Activated CD4-positive, alpha-beta memory T cell treated with anti-CD3 and anti-CD28 coated beads, Interleukin-2, amount 10 ng/mL, durations not matched to agents 7 days and 5 days (primary cell): Measurements from ENCODE around the gene CCNDBP1. TPM values are rescaled to one million over a fixed set of nuclear protein-coding genes. Genes with fewer than 3 reads are reported as not detected.

ENCODE experiments used
- CTCF ChIA-PET: fragments of 350-600 bp; sonication (Branson Sonifier 250); formaldehyde crosslinking; loops from one replicate; lab custom pipeline; 2021; ENCODE audit warnings: antibody characterized with exemption, inconsistent platforms; lab: Charles Lee
- POLR2A ChIA-PET: fragments of 350-600 bp; sonication (Branson Sonifier 250); formaldehyde crosslinking; loops from one replicate; lab custom pipeline; 2021; ENCODE audit warnings: antibody characterized with exemption; lab: Charles Lee
- DNase-seq: peaks from one replicate; pipeline ENCODE4 v3.0.0-alpha.2; 2020
- H3K27ac Mint-ChIP-seq: one replicate; pipeline ENCODE4 v1.8.0; 2021; ENCODE audit warnings: mild to moderate bottlenecking, mixed read lengths
- H3K27me3 Mint-ChIP-seq: one replicate; pipeline ENCODE4 v1.8.0; 2021; ENCODE audit warnings: mixed read lengths
- H3K36me3 Mint-ChIP-seq: one replicate; pipeline ENCODE4 v1.8.0; 2021; ENCODE audit warnings: low read depth, mixed read lengths
- H3K4me1 Mint-ChIP-seq: one replicate; pipeline ENCODE4 v1.8.0; 2021; ENCODE audit warnings: mixed read lengths
- H3K4me3 Mint-ChIP-seq: one replicate; pipeline ENCODE4 v1.8.0; 2021; ENCODE audit warnings: mild to moderate bottlenecking, mixed read lengths
- H3K9me3 Mint-ChIP-seq: one replicate; pipeline ENCODE4 v1.8.0; 2021; ENCODE audit warnings: mixed read lengths
- total RNA-seq, 2 experiments: library from RNA; stranded (reverse); gene quantifications; one replicate each; pipeline ENCODE4 v1.2.3, GENCODE V29; 2021

Gene CCNDBP1
- total RNA-seq, 2 experiments from 2014 or later = 103 to 108 TPM

DNA sequence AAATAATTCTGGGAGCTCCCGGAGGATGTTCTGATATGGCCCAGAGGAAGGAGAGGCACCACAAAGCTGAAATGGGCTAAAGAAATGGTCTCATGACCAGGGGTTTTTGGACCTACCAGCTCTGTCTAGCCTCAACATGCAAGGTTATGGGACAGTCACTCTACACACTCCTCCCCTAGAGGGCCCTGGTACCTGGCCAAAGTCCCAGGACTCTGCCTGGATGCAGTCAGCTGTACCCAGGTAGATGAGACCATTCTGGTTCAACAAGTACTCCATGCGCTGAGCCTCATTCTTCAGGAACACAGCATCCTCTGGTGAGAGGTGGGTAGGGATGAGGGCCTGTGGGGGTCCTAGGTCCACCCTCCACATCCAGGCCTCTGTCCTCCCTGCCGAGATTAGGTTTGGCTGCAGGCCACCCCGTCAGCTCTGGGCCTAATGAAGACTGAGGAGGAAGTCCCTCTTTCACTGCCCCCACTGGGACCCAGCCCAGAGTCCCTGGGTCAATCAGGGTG is 26.1 kb downstream of the CCNDBP1 start:
- no peak for DNase-seq
- H3K9me3 Mint-ChIP-seq = no peaks in the 10 kb centered on the region
- CTCF ChIA-PET = interaction anchor here (2.2 kb wide), 1 partner anchor 74 kb away, joined by 5 read pairs; no protein-coding TSS in a partner anchor
- POLR2A ChIA-PET = no interaction called here
- no peaks in the 10 kb centered on the region for H3K4me1 Mint-ChIP-seq
- peaks cover 9% of the 10 kb centered on the region for H3K27me3 Mint-ChIP-seq
- no peak overlapping the region for H3K27ac Mint-ChIP-seq
- H3K36me3 Mint-ChIP-seq = no peaks in the 10 kb centered on the region
- H3K4me3 Mint-ChIP-seq = no peak overlapping the region

DNA sequence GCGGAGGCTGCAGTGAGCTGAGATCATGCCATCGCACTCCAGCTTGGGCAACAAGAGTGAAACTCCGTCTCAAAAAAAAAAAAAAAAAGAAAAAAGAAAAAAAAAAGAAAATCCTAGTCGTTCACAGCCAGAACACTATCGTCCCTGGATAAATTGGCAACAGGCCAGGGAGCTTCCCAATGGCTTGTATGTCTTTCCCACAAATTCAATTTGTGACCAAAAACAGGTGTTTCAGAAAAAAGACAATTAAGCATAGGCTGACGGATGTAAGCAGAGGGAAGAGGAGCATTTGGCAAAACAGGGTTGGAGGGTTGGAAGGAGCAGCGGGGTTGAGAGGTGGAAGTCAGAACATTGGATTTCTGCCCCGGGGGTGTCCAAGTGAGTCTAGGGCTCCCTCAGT is 27.1 kb downstream of the CCNDBP1 start:
- ChIA-PET POLR2A (interaction anchor here (0.6 kb wide), 1 partner anchor 248 kb away, joined by 4 read pairs; no protein-coding TSS in a partner anchor), CTCF (interaction anchor here (0.7 to 1.5 kb wide), 4 partner anchors 8 to 57 kb away, joined by 3 to 5 read pairs (median 3); no protein-coding TSS in a partner anchor)
- H3K27ac Mint-ChIP-seq = no peak overlapping the region
- H3K4me1 Mint-ChIP-seq = no peaks in the 10 kb centered on the region
- peaks cover 11% of the 10 kb centered on the region for H3K27me3 Mint-ChIP-seq
- peaks cover 3% of the 10 kb centered on the region for H3K9me3 Mint-ChIP-seq
- no peaks in the 10 kb centered on the region for H3K36me3 Mint-ChIP-seq
- H3K4me3 Mint-ChIP-seq = no peak overlapping the region
- DNase-seq = no peak

DNA sequence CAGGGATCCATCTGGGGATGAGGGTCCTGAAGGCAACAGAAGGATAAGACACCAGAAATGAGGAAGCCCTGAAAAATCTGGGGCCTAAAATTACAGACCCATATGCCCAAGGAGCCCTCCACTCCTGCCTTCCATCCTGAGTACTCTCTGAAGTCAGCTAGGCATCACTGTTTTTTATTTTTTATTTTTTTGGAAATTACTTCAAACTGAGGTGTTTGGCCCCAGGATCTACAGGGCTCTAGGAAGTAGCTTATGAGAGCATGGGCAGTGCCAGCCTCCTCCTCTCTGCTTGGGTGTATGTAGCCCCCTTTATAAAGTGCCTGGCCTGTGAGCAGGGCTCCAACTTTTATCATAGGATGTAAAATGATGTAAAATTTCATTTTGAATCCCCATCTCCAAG is 27.7 kb downstream of the CCNDBP1 start:
- Mint-ChIP-seq H3K36me3 (no peaks in the 10 kb centered on the region), H3K4me3 (no peak overlapping the region), H3K9me3 (peaks cover 3% of the 10 kb centered on the region), H3K4me1 (no peaks in the 10 kb centered on the region), H3K27me3 (peaks cover 9% of the 10 kb centered on the region), H3K27ac (no peak overlapping the region)
- DNase-seq = no peak
- CTCF ChIA-PET = interaction anchor here (0.7 to 2.3 kb wide), 4 partner anchors 9 to 56 kb away, joined by 3 to 12 read pairs (median 3); no protein-coding TSS in a partner anchor
- POLR2A ChIA-PET = no interaction called here

DNA sequence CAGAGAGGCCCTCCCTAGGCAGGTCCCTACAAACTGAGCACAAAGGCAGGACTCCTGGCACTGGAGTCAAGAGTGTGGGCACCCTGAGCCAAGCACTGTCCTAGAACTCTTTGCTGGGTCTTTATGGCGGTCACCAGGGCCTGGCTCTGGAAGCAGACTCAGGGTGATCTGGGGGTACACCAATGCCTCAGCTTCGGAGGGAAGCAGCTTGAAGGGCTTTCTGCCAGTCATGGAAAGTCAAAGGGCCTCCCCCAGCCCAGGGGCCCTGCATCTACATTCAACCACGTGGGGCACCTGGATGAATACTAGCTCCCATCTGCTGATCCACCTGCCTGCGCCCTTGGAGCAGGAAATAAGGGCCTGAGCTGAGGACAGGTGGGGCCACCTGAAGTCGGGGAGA is 28.3 kb downstream of the CCNDBP1 start:
- H3K4me1 Mint-ChIP-seq = no peaks in the 10 kb centered on the region
- peaks cover 10% of the 10 kb centered on the region for H3K27me3 Mint-ChIP-seq
- H3K9me3 Mint-ChIP-seq = peaks cover 3% of the 10 kb centered on the region
- H3K27ac Mint-ChIP-seq = no peak overlapping the region
- DNase-seq = no peak
- CTCF ChIA-PET = interaction anchor here (1.1 to 2.3 kb wide), 4 partner anchors 9 to 72 kb away, joined by 3 to 12 read pairs (median 4); no protein-coding TSS in a partner anchor
- no peak overlapping the region for H3K4me3 Mint-ChIP-seq
- no peaks in the 10 kb centered on the region for H3K36me3 Mint-ChIP-seq
- POLR2A ChIA-PET = no interaction called here

DNA sequence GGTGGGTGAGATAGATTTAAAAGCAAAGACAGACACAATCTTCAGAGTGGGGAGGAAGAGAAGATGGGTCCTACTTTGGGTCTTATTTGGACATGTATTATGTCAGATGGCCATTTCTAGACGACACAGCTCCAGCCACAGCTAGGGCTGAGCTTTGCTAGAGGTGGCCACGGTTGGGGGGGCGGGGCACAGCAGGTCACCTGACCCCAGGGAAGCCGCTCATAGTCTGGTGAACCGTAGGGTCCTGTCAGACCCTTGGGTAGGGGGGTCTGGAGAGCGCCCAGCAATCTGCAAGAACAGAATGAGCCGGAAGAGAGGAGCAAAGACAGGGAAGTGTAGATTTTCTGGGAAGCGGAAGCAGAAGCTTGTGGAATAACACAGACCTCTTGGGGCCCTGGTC is 29.0 kb downstream of the CCNDBP1 start:
- no peaks in the 10 kb centered on the region for H3K36me3 Mint-ChIP-seq
- H3K4me1 Mint-ChIP-seq = no peaks in the 10 kb centered on the region
- no peak for DNase-seq
- CTCF ChIA-PET = interaction anchor here (1.2 to 2.3 kb wide), 3 partner anchors 10 to 71 kb away, joined by 4 to 12 read pairs (median 6); no protein-coding TSS in a partner anchor
- H3K27me3 Mint-ChIP-seq = peaks cover 6% of the 10 kb centered on the region
- no peak overlapping the region for H3K4me3 Mint-ChIP-seq
- POLR2A ChIA-PET = no interaction called here
- peaks cover 3% of the 10 kb centered on the region for H3K9me3 Mint-ChIP-seq
- no peak overlapping the region for H3K27ac Mint-ChIP-seq

DNA sequence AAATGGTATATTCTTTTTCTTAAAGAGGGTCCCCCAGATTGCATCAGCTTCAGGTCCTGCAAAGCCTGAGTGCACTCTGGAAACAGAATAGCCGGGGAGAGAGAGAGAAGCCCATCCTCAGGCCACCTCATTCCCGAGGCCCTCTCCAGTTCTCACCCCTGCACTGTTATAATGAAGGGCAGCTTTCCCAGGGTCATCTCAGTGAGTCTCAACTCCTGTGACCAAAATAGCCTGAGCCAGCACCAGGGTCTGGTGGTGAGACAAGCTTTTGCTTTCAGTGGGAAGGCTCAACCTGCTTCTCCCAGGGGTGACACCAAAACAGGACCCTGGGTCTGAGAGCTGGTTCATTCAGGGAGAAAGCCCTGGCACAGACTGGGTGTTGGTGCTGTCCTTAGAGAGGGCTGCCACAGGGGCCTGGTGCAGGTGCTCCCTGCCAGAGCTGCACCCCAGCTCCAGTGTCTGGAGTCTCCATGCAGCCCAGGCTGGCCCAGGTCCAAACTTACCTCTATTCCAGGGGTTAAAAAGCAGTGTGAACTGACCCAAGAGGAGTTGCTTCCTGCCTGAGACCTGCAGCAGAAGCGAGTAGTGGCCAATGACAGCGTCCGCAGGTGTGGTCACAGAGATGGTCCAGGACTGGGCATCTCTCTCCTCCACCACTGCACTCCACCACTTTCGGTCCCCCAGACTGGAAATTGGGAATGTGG is 29.5 kb downstream of the CCNDBP1 start:
- H3K9me3 Mint-ChIP-seq = peaks cover 3% of the 10 kb centered on the region
- H3K27me3 Mint-ChIP-seq = peaks cover 6% of the 10 kb centered on the region

DNA sequence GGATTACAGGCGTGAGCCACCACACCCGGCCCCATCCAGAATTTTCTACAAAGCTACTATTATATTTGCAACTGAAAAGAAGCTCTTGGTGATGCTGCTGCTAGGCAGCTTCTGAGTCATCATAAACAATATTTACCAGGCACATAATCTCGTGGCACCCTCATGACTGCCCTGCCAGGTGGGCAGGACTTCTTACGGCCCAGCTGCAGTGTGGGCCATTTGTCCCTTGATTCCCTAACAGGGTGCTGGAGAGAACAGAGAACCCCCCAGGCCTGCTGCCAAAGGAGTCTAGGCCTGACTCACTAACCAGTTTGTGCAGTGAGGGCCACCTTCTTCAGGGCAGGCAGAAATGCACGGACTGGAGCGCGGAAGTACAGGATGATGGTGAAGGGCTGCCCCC is 30.8 kb downstream of the CCNDBP1 start:
- Mint-ChIP-seq H3K4me3 (no peak overlapping the region), H3K36me3 (no peaks in the 10 kb centered on the region), H3K9me3 (peaks cover 3% of the 10 kb centered on the region), H3K4me1 (no peaks in the 10 kb centered on the region), H3K27ac (no peak overlapping the region), H3K27me3 (peaks cover 6% of the 10 kb centered on the region)
- ChIA-PET POLR2A (no interaction called here), CTCF (interaction anchor here (0.6 to 2.0 kb wide), 3 partner anchors 10 to 15 kb away, joined by 3 to 7 read pairs (median 3); no protein-coding TSS in a partner anchor)
- no peak for DNase-seq

More for the DNA sequence above, 29.5 kb downstream of the CCNDBP1 start:
- no peak overlapping the region for H3K27ac Mint-ChIP-seq
- H3K4me1 Mint-ChIP-seq = no peaks in the 10 kb centered on the region
- DNase-seq = no peak
- ChIA-PET CTCF (interaction anchor here (1.2 to 2.3 kb wide), 3 partner anchors 11 to 71 kb away, joined by 4 to 12 read pairs (median 6); no protein-coding TSS in a partner anchor), POLR2A (no interaction called here)
- H3K36me3 Mint-ChIP-seq = no peaks in the 10 kb centered on the region
- no peak overlapping the region for H3K4me3 Mint-ChIP-seq

DNA sequence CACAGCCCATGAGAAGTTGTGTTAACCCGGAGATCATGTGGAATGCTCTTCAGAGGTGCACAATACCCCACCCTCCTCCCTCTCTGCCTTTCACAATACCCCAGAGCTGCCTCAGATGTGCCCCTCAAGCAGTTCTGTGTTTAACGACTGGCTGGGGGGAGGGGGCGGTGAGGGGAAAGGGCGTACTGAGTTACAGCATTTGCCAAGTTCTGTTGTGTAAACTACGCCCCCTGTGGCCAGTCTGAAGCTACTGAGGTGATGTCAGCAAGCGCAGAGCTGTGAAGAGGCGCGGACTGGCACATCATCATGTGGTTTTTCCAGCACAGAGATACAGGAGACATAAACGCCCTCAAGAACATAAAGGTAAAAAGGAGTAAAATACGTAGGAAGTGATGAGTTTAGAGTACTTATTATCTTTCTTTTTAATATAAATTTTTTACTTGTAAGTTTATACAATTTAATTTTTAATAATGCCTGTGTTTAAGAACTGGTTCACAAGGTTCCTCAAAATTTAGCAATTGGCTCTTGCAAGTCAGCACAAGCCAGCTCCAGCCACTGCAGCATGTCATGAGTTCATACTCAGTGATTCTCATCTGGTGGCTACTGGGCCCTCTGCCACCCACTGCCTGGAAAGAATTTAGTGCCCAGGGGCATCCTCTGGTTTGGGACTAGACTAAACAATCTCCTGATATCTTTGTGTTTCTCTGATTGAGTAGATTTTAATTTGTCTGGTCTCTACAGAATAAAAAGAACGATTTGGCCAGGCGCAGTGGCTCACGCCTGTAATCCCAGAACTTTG is 33.9 kb downstream of the CCNDBP1 start:
- no peak overlapping the region for H3K27ac Mint-ChIP-seq
- peaks cover 3% of the 10 kb centered on the region for H3K9me3 Mint-ChIP-seq
- H3K4me3 Mint-ChIP-seq = no peak overlapping the region
- ChIA-PET CTCF (interaction anchor here (1.7 kb wide), 1 partner anchor 66 kb away, joined by 4 read pairs; no protein-coding TSS in a partner anchor), POLR2A (no interaction called here)
- H3K27me3 Mint-ChIP-seq = peaks cover 11% of the 10 kb centered on the region
- no peaks in the 10 kb centered on the region for H3K4me1 Mint-ChIP-seq
- no peak for DNase-seq
- no peaks in the 10 kb centered on the region for H3K36me3 Mint-ChIP-seq

DNA sequence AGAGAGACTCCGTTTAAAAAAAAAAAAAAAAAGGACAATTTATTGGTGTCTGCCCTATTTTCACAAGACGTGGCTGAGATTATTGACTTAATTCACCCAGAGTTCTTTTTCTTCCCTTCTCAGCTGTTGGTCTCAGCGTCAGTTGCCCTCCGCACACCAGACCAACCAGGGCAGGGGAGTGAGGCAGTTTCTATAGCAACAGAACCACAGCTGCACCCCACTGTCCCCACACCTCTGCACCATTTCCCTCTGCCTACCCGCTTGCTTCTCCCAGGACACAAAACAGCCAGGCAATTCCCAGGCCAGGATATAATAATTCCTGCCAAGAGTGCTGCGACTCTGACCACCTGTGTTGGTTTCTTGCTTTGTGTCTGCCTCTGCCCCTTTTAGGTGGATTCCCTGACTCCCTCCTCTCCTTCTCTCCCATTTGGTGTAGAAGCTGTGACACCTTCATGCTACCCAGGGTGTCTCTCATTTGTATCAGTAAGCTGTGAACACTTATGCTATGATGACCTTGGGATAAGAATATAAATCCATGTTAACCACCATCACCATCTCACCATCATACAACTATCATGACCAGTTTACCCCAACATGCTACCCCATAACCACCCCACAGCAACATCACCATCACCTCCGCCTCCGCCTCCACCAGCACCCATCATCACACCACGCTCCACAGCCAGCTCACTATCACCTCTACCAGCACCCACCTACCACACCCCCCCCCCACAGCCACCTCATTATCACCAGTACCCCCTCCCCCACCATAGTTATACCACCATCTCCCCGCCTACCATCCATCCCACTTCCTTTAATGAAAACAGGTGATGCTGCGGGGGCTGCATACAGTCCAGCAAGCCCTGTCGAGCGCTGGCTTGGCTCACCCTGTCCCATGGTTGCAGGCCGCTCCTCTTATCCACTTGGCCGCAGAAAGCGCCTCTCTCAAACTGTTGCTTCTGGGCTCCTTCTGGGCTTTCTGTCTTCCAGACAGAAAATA is 35.0 kb downstream of the CCNDBP1 start:
- CTCF ChIA-PET = interaction anchor here (0.9 to 1.7 kb wide), 2 partner anchors 36 to 65 kb away, joined by 3 to 4 read pairs; no protein-coding TSS in a partner anchor
- DNase-seq = no peak
- no peaks in the 10 kb centered on the region for H3K36me3 Mint-ChIP-seq
- H3K27me3 Mint-ChIP-seq = peaks cover 11% of the 10 kb centered on the region
- no peaks in the 10 kb centered on the region for H3K4me1 Mint-ChIP-seq
- no peak overlapping the region for H3K4me3 Mint-ChIP-seq
- POLR2A ChIA-PET = no interaction called here
- H3K9me3 Mint-ChIP-seq = peaks cover 3% of the 10 kb centered on the region
- H3K27ac Mint-ChIP-seq = no peak overlapping the region

DNA sequence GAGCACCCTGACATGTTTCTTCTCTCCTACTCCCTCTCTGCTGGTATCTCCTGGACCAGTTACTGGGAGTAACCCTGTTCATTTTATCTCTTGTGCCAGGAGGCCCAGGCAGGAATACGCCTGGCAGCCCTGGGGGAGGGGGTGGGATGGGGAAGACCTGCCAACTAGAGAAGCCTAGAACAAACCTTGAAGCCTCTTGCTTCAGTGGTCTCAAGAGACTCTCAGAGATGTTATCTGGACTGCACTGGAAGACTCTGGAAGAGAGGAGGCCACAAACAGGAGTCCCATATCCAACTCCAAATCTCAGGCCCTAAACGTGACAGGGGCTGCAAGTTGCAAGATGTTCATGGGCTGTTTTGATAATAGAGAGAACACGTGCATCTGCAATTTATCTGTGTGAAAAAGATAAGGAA is 35.8 kb downstream of the CCNDBP1 start, which contains the start of gene EPB42:
Gene EPB42 (minus strand): TSS at position 28 of the 413 bp plus-strand sequence. CDS start 193 bp downstream, outside the sequence.
- POLR2A ChIA-PET = no interaction called here
- no peak within 1 kb of the TSS for H3K27ac Mint-ChIP-seq
- peaks cover 3% of the 10 kb centered on the region for H3K9me3 Mint-ChIP-seq
- H3K36me3 Mint-ChIP-seq = no peaks in the 10 kb centered on the region
- H3K4me1 Mint-ChIP-seq = peaks cover 5% of the 10 kb centered on the region
- H3K4me3 Mint-ChIP-seq = no peak within 1 kb of the TSS
- CTCF ChIA-PET = interaction anchor here (1.7 kb wide), 1 partner anchor 64 kb away, joined by 4 read pairs; no protein-coding TSS in a partner anchor
- peaks cover 11% of the 10 kb centered on the region for H3K27me3 Mint-ChIP-seq
- DNase-seq = no peak

DNA sequence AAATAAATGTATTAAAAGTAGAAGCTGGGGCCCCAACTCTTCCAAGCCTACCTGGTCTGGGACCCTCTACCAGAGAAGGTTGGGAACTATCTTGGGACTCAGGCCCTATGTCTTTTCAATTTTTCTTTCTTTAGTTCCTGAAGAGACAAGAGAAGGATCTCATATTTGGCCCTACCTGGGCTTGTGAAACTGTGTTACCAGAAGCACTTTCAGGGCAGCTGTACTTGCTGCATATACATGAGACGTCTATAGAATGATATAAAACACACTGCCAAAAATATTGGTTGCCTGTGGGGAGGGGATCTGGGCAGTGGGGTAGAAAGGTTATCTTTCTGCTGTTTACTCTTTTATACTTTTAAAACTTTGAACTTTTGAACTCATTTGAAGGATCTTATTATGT is 36.2 kb downstream of the CCNDBP1 start:
- POLR2A ChIA-PET = no interaction called here
- CTCF ChIA-PET = no interaction called here
- H3K9me3 Mint-ChIP-seq = peaks cover 3% of the 10 kb centered on the region
- no peaks in the 10 kb centered on the region for H3K36me3 Mint-ChIP-seq
- peaks cover 5% of the 10 kb centered on the region for H3K4me1 Mint-ChIP-seq
- no peak overlapping the region for H3K4me3 Mint-ChIP-seq
- DNase-seq = no peak
- peaks cover 11% of the 10 kb centered on the region for H3K27me3 Mint-ChIP-seq
- H3K27ac Mint-ChIP-seq = no peak overlapping the region
